Renal pelvis (tissue), 12 donors: ENCODE results near the gene LAMA4. TPM values are rescaled to one million over a fixed set of nuclear protein-coding genes. Genes with fewer than 3 reads are reported as not detected.

Experiments used
- DNase-seq: peaks from one replicate; pipeline ENCODE4 v3.0.0-alpha.2; 2013
- long read RNA-seq, 16 experiments: transcript quantifications; one replicate each; lab custom pipeline, GENCODE V29; 2026
- polyA plus RNA-seq, 3 donors: library from polyadenylated mRNA; unstranded; fragments of 120-200 nt; gene quantifications; one replicate each; pipeline ENCODE4 v1.2.1, GENCODE V29; 2013; ENCODE audit not compliant: insufficient read length in 3 of 3

Gene LAMA4
- polyA plus RNA-seq, result 10 to 100 TPM; 77.4 to 93.6 (median 90.1) TPM
- long read RNA-seq, donor 1, full-length matches to known transcripts, result 9 of 9 reads
- long read RNA-seq, donor 1, partial matches to known transcripts, result 0 of 9 reads
- long read RNA-seq, donor 1, other reads (novel, unspliced or antisense), result 0 of 9 reads
- long read RNA-seq, donor 2, full-length matches to known transcripts, result 16 of 22 reads
- long read RNA-seq, donor 2, partial matches to known transcripts, result 6 of 22 reads
- long read RNA-seq, donor 2, other reads (novel, unspliced or antisense), result 0 of 22 reads
- long read RNA-seq, donor 3, full-length matches to known transcripts, result 7 of 14 reads
- long read RNA-seq, donor 3, partial matches to known transcripts, result 7 of 14 reads
- long read RNA-seq, donor 3, other reads (novel, unspliced or antisense), result 0 of 14 reads
- long read RNA-seq, donor 4, full-length matches to known transcripts, result 16 of 16 reads
- long read RNA-seq, donor 4, partial matches to known transcripts, result 0 of 16 reads
- long read RNA-seq, donor 4, other reads (novel, unspliced or antisense), result 0 of 16 reads
- long read RNA-seq, donor 5, partial matches to known transcripts, result 0 of 2 reads
- long read RNA-seq, donor 5, other reads (novel, unspliced or antisense), result 0 of 2 reads
- long read RNA-seq, donor 6, full-length matches to known transcripts, result 12 of 20 reads
- long read RNA-seq, donor 6, partial matches to known transcripts, result 8 of 20 reads
- long read RNA-seq, donor 6, other reads (novel, unspliced or antisense), result 0 of 20 reads
- long read RNA-seq, donor 7, full-length matches to known transcripts, result 15 of 25 reads
- long read RNA-seq, donor 7, partial matches to known transcripts, result 10 of 25 reads
- long read RNA-seq, donor 7, other reads (novel, unspliced or antisense), result 0 of 25 reads
- long read RNA-seq, donor 8, full-length matches to known transcripts, result 6 of 25 reads
- long read RNA-seq, donor 8, partial matches to known transcripts, result 19 of 25 reads
- long read RNA-seq, donor 8, other reads (novel, unspliced or antisense), result 0 of 25 reads
- long read RNA-seq, donor 9, full-length matches to known transcripts, result 17 of 25 reads
- long read RNA-seq, donor 9, partial matches to known transcripts, result 8 of 25 reads
- long read RNA-seq, donor 9, other reads (novel, unspliced or antisense), result 0 of 25 reads
- long read RNA-seq, donor 10, partial matches to known transcripts, result 5 of 11 reads
- long read RNA-seq, donor 10, other reads (novel, unspliced or antisense), result 0 of 11 reads
- long read RNA-seq, donor 11, transcript LAMA4-203 (2 exons, 1,061 nt), result major isoform, 5 of 14 reads
- long read RNA-seq, donor 11, partial matches to known transcripts, result 5 of 14 reads
- long read RNA-seq, donor 11, other reads (novel, unspliced or antisense), result 0 of 14 reads
- long read RNA-seq, donor 12, full-length matches to known transcripts, result 7 of 7 reads
- long read RNA-seq, donor 12, partial matches to known transcripts, result 0 of 7 reads
- long read RNA-seq, donor 12, other reads (novel, unspliced or antisense), result 0 of 7 reads
- long read RNA-seq, donor 13, full-length matches to known transcripts, result 2 of 2 reads
- long read RNA-seq, donor 13, partial matches to known transcripts, result 0 of 2 reads
- long read RNA-seq, donor 13, other reads (novel, unspliced or antisense), result 0 of 2 reads
- long read RNA-seq, donor 14, full-length matches to known transcripts, result 17 of 25 reads
- long read RNA-seq, donor 14, partial matches to known transcripts, result 8 of 25 reads
- long read RNA-seq, donor 14, other reads (novel, unspliced or antisense), result 0 of 25 reads
- long read RNA-seq, donor 15, full-length matches to known transcripts, result 18 of 30 reads
- long read RNA-seq, donor 15, partial matches to known transcripts, result 12 of 30 reads
- long read RNA-seq, donor 15, other reads (novel, unspliced or antisense), result 0 of 30 reads
- long read RNA-seq, donor 16, full-length matches to known transcripts, result 10 of 30 reads
- long read RNA-seq, donor 16, partial matches to known transcripts, result 20 of 30 reads
- long read RNA-seq, donor 16, other reads (novel, unspliced or antisense), result 0 of 30 reads

- DNase-seq, result no peak
Observed at GRCh38 chr6:112253841-112254816, at the start of gene LAMA4. Gene LAMA4 (minus strand): TSS chr6:112254567. CDS start chr6:112254150, 417 bp downstream.

- no peak for DNase-seq
Observed at GRCh38 chr6:112302142-112302705, 47.9 kb upstream of the LAMA4 start.

GRCh38 chr6:112300896-112301295 lies 46.5 kb upstream of the LAMA4 start:
- no peak for DNase-seq

GRCh38 chr6:112298816-112299281 lies 44.5 kb upstream of the LAMA4 start:
- DNase-seq, result no peak

- DNase-seq, result no peak
Observed at GRCh38 chr6:112298021-112298745, 43.8 kb upstream of the LAMA4 start.

- no peak for DNase-seq
Observed at GRCh38 chr6:112296694-112297093, 42.3 kb upstream of the LAMA4 start.

- no peak for DNase-seq
Observed at GRCh38 chr6:112296122-112296521, 41.8 kb upstream of the LAMA4 start.

- no peak for DNase-seq
Observed at GRCh38 chr6:112291161-112291762, 36.9 kb upstream of the LAMA4 start.

GRCh38 chr6:112289038-112289566 lies 34.7 kb upstream of the LAMA4 start:
- DNase-seq, result peak; percentile 84

- DNase-seq, result no peak
Observed at GRCh38 chr6:112288475-112288874, 34.1 kb upstream of the LAMA4 start.

- no peak for DNase-seq
Observed at GRCh38 chr6:112287577-112288225, 33.3 kb upstream of the LAMA4 start.

- DNase-seq, result no peak
Observed at GRCh38 chr6:112286500-112287144, 32.3 kb upstream of the LAMA4 start.

- no peak for DNase-seq
Observed at GRCh38 chr6:112286010-112286409, 31.6 kb upstream of the LAMA4 start.

GRCh38 chr6:112284603-112285002 lies 30.2 kb upstream of the LAMA4 start:
- no peak for DNase-seq

GRCh38 chr6:112283621-112284020 lies 29.3 kb upstream of the LAMA4 start:
- DNase-seq, result no peak
